RPMI7951 (cell line): ENCODE results near the gene OCEL1. TPM values are rescaled to one million over a fixed set of nuclear protein-coding genes. Genes with fewer than 3 reads are reported as not detected.
A peak's percentile ranks its signal among the peaks of the same experiment; 100 is the strongest.

Source experiments
- DNase-seq: peaks from one replicate; pipeline ENCODE4 v3.0.0-alpha.2; 2012; ENCODE audit warnings: low read depth
- total RNA-seq: library from RNA; depleted of rRNA; stranded (reverse); fragments of >200 nt; shearing (Covaris generic); gene quantifications from 2 replicates; pipeline ENCODE4 v1.2.3, GENCODE V29; 2014

The OCEL1 gene
- total RNA-seq, 1 experiment from 2014 or later = 8.1 TPM

DNA sequence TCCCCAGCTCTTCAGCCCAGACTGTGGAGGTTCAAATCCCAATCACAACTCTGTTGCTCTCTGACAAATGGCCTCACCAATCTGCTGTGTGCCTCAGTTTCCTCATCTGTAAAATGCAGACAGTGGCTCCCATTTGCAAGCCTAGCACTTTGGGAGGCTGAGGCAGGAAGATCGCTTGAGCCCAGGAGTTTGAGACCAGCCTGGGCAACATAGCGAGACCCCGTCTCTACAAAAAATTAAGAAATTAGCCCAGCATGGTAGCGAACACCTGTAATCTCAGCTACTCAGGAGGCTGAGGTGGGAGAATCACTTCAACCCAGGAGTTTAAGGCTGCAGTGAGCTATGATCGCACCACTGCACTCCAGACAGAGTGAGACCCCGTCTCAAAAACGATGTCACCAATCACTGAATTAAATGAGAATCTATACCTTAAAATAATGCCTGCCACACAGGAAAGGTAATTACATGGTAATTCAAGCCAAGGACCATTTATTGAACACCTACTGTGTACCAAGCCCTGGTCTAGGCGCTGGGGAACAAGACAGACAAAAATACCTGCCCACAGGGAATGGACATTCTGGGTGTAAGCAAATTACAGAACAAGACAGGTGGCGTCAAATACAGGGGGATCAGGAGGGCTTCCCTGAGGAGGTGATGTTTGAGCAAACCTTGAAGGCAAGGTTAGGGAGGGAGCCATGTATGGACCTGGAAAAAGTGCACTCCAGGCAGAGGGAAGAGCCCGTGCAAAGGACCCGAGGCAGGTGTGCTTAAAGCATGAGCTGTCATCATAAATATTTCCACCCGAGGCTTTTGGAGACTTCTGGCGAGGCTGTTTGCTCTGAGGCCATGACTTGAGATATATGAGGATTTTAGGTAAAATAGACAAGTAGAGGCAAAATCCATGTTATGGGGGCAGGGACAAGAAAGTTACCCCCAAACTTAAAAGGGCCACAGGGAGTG is 12.0 kb downstream of the OCEL1 start:
- DNase-seq = no peak

- DNase-seq = no peak
These were observed 14.2 kb downstream of the OCEL1 start for GRCh38 chr19:17240062-17240752.

GRCh38 chr19:17240826-17241399 is 14.9 kb downstream of the OCEL1 start:
- DNase-seq = no peak

- DNase-seq = no peak
These were observed 16.6 kb downstream of the OCEL1 start for GRCh38 chr19:17242431-17243208.

GRCh38 chr19:17243211-17243829 is 17.3 kb downstream of the OCEL1 start:
- no peak for DNase-seq

- peak; percentile 60 for DNase-seq
These were observed 18.0 kb downstream of the OCEL1 start for GRCh38 chr19:17243830-17244617.

DNA sequence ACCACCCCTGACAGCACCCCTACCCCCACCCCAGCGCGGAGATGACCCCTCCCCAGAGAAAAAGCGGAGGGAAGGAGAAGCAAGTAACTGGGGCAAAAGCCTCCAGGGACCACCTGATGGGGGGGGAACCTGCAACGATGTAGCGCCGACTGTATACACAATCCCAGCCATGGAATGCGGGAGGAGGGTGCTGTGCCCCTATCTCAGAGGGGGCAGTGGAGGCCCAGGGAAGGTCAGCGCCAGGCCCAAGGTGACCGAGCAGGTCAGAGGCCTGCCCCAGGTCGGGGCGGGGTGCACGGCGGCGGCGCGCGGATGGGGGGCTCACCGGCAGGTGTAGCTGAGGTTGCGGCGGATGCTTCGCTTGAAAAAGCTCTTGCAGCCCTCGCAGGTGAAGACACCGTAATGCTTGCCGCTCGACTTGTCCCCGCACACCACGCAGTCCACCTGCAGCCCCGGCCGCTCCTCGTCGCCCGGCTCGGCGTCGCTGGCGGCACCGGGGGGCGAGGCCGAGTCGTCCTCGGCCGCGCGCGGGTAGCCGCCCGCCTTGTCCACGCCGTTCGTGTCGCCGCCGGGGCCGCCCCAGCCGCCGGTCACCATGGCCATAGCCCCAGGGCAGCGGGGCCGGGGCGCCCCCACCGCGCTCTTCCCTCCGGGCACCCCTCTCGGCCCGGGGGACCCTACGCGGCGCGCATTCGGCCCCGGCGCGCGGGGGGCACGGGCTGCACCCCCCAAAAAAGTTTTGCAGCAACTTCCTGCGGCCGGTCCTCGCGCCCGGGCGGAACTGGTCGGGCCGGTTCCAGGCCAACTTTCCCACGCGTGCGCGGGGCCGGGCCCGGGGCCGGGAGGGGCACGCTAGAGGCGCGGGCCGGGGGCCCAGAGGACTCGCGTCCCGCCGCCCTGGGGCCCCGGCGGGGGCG is 18.9 kb downstream of the OCEL1 start:
- DNase-seq = no peak

- DNase-seq = no peak
These were observed 19.5 kb downstream of the OCEL1 start, which contains the start of gene NR2F6 for GRCh38 chr19:17245535-17245984. NR2F6 (minus strand) TSS chr19:17245919; CDS start chr19:17245220, 699 bp downstream.

DNA sequence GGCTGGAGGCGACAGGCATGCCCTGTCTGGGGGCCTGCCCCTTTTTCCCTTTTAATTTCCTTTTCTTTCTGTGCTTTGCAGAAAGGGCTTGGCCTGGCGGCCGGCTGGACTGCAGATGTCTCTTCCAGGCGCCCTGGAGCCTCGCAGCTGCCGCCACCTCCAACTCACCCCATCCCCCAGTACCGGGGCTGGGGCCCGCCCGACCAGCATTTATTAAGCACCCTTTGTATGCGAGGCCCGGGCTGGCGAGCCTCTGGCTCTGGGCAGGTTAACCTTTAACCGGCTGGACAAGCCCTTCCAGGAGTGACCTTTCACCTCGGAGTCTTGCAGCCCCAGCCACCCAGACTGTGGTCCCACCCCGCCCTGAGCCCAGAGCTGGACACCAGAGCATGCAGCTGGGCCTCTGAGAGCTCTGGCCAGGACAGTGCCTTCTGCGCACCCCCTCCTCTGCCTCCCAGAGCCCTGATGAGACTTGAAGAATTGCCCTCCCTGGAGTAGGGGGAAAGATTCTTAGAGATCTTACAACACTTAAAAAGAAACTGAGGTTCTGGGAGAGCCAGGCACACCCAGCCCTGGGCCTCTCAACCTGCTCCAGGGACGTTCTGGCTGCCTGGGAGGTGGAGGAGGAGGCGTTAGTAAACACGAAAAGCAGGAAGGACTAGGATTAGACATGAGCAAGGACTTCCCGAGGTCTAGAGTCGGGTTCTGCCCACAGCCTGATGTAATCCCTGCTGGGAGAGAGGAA is 20.8 kb downstream of the OCEL1 start:
- no peak for DNase-seq

GRCh38 chr19:17248011-17248776 is 22.2 kb downstream of the OCEL1 start:
- DNase-seq = no peak

DNA sequence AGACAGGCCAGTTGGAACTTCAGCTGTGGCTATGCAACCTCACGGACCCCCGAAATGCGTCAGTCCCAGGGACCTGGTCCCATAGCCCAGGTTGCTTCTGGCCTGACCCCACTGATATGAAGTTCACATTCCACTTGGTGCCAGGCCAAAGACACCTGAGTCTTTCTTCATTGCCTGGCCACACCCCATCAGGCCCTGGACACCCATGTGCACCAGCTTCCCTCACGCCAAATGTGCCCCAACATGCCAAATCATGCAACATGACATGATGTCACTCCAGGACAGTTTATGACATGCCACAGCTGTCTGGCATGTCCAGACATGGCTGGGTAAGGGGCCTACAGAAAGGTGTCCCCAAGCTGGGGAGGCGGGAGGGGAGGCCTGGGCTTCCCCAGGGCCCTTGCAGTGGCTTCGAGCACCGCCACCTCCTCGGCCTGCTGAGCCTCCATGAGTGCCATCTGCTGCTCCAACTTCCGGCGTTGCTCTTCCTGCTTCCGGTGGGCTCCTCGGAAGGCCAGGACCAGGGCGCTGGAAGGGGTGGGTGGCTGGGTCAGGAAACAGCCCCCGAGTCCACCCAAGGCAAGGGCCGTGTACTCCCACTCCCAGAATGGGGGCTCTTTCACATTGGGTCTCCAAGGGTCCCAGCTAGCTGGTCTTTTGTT is 24.0 kb downstream of the OCEL1 start:
- no peak for DNase-seq

- no peak for DNase-seq
These were observed 28.6 kb downstream of the OCEL1 start for GRCh38 chr19:17254636-17255035.

GRCh38 chr19:17255150-17255621 is 29.2 kb downstream of the OCEL1 start:
- DNase-seq = no peak

- no peak for DNase-seq
These were observed 30.1 kb downstream of the OCEL1 start for GRCh38 chr19:17256130-17256529.

DNA sequence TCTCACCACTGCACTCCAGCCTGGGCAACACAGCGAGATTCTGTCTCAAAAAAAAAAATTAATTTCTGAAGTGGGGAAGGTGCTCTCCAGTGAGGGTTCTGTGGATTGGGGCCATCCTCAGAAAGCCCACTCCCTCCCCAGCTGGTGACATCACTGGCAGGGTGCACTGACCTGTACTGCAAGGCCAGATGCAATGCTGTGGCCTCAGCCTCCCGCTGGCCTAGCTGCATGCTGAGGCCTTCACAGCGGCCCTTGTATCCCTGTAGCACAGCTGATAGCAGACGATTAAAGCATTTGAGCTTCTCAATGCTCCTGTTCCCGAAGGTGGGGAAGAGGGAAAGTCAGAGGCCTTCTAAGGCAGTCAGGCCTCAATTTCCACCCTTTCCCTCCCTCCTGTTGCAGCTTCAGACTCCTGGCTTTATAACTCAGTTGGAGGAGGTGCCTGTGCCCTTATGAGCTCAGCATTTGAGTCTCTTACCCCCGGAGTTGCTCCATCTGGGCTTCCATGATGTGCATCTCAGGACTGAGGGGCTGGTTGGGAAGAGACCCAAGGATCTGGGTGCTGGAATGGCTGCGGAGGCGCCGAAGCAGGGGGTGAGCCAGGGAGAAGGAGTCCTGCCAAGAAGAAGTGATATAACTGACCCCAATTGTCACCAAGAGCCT is 33.2 kb downstream of the OCEL1 start:
- DNase-seq = no peak

GRCh38 chr19:17259934-17260333 is 33.9 kb downstream of the OCEL1 start:
- DNase-seq = no peak
